Measurements from ENCODE around the gene RGS3.

DNA sequence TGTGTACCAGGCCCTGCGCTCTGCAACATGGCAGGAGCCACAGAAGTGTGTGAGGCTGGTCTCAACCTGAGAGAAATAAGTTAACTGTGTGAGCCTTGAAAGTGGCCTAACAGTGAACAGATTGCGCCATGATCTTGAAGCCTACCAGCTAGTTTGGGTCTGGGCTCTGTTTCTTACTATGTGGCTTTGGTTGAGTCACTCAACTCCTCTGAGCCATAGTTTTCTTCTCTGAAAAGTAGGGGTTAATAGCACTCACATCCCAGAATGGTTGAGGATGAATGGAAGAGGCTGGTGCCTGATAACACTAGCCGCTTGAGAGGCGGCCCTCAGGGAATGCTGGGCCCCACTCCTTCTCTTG is 121.5 kb downstream of the RGS3 start:
- no peak for TF ChIP-seq EZH2 (IDR thresholded peaks at IDR 0.05; ENCODE audit: borderline replicate concordance, low read length)
- TF ChIP-seq, protein P1, sequence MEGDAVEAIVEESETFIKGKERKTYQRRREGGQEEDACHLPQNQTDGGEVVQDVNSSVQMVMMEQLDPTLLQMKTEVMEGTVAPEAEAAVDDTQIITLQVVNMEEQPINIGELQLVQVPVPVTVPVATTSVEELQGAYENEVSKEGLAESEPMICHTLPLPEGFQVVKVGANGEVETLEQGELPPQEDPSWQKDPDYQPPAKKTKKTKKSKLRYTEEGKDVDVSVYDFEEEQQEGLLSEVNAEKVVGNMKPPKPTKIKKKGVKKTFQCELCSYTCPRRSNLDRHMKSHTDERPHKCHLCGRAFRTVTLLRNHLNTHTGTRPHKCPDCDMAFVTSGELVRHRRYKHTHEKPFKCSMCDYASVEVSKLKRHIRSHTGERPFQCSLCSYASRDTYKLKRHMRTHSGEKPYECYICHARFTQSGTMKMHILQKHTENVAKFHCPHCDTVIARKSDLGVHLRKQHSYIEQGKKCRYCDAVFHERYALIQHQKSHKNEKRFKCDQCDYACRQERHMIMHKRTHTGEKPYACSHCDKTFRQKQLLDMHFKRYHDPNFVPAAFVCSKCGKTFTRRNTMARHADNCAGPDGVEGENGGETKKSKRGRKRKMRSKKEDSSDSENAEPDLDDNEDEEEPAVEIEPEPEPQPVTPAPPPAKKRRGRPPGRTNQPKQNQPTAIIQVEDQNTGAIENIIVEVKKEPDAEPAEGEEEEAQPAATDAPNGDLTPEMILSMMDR (conservative IDR thresholded peaks at IDR 0.05 in 1 of 2, IDR thresholded peaks at IDR 0.05 in 1 of 2; ENCODE audit: extremely low read depth in 1 of 2, insufficient read depth in 1 of 2, low read depth in 1 of 2, low read length in 2 of 2): no peak
